ENCODE results near the gene ASPN.

- TF ChIP-seq BHLHE40 (IDR thresholded peaks at IDR 0.05; ENCODE audit: borderline replicate concordance) (no peak), HDGF (IDR thresholded peaks at IDR 0.05; ENCODE audit: borderline replicate concordance) (no peak), ELF4 (IDR thresholded peaks at IDR 0.05) (no peak), ARNT (IDR thresholded peaks at IDR 0.05) (no peak), SUZ12 (IDR thresholded peaks at IDR 0.05) (no peak)
Observed at GRCh38 chr9:92440751-92441046, 41.6 kb downstream of the ASPN start.
